GM21423 (cell line): ENCODE data around the gene GLG1.
"Not testable (repeated sequence)": the region's sequence is repeated elsewhere in the genome, so short reads cannot be mapped to it uniquely, and the experiment has no call there.

Experiments
- ATAC-seq: cut with Tn5 transposase; IDR thresholded peaks from one replicate; pipeline ENCODE4 v1.9.1; 2021; ENCODE audit warnings: mild to moderate bottlenecking, moderate library complexity; ENCODE audit not compliant: unreplicated experiment

GLG1 gene

DNA sequence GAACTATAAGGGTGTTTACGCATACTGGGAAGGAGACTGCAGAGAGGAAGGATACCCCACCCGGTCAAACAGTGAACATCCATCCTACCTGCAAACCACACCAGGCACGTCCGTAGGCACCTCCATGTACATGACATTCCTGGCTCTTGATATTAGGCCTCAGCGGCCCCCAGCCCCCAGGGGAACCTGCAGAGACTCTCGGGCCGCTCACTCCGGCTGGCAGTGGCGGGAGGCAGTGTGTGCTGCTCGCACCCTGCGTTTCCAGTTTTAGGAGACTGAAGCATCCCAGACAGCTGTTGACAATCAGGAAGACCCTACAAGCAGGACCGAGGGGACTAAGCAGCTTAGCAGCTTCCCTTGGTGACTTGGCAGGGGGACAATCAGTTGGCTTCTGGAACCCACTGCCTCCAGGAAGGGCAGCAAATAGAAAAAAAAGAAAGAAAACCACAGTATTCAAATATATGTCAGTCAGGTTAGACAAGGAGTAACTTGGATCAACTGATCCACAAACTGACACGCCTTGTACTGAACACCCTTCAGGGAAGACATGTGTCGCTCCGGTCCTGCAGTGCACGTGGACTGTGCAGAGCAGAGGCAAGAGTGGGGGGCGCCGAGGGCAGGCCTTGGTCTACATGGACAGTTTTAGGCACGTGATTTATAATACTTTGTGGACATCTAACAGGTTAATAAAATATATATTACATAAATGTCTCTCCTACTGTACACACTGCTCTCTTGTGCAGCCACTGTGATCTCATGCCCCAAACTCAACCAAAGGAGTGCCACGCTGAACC, 155.8 kb downstream of the GLG1 start:
- no peak for ATAC-seq

DNA sequence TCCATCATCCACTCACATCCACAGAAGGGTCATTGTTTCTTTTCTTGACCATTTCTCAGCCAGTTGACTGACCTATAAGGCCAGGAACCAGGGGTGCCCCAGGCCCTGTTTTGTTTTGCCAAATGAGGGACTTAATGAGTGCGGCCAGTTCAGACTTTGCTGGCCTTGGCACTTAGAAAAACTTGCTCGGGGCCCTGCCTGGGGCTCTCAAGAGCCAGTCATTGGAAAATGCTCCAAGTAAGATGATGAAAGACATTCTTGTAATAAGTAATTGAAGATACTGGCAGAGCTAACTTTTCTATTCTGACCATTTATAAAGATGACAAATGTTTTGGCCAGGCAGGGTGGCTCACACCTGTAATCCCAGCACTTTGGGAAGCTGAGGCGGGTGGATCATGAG, 156.7 kb downstream of the GLG1 start:
- no peak for ATAC-seq

DNA sequence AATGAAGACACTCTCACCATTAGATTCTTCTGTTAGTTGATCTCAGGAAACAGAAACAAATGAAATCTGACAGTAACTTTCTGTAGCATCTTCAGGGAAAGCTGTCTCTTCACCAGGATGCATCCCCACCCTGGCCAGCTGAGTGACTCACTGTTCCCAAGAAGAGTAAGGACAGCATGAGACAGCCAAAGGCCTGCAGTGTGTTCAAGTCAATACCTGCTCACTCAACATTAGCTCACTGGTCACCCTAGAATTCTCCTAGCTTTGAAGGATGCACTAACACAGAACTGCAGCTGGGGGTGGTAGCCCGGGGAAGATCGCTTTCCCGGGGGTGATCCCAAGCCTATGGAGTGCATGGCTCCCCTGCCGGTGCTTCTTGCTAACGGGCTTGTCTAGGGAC, 157.4 kb downstream of the GLG1 start:
- ATAC-seq = no peak

DNA sequence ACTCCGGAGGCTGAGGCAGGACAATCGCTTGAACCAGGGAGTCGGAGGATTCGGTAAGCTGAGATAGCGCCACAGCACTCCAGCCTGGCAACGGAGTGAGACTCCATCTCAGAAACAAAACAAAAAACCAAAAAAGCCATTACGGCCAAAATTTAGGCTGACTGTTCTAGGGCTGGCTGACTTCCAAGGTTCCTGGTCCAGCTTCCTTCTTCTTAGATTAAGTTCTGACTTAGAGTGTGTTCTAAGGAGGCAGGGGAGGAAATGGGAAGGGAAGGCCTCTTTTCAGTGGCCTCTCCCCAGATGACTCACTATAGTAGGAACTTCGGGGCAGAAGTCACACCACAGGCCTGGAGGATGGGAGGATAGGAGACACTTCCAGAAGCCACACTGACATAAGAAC, 157.9 kb downstream of the GLG1 start:
- ATAC-seq = no peak

DNA sequence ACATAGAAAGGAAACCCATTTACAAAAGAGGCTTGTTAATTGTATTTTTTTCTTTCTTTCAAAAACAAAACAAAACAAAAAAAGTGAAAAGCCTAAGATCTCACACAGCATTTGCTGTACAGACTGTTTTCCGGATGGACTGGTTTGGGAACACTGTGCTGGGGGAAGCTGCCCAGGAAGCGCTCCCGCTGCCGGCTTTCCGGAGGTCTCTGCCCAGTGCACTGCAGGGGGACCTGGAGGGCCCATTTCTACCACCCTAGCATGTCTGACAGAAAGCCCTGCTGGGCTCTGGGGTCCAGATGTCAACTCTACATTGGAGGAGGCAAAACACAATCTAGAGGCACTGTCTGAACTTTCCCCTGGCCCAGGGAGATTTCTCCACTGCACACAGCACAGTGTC, 159.3 kb downstream of the GLG1 start:
- no peak for ATAC-seq

DNA sequence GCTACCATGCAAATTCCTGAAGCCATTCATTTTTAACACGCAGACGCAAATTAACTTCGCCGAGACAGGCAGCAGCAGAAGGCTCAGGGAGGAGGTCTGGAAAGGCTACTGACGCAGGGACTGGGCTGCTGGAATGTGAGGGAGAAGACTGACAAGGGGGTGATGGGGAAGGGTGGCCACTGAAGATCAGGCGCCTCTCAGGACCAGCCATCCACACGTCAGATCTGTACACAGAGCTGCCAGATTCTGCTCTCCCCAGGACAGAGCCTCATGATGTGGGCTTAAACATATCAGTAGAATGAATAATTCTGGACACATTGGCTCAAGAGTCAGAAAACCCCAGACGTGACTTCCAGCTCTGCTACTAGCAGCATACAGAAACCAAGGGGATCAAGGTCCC, 160.0 kb downstream of the GLG1 start:
- no peak for ATAC-seq

DNA sequence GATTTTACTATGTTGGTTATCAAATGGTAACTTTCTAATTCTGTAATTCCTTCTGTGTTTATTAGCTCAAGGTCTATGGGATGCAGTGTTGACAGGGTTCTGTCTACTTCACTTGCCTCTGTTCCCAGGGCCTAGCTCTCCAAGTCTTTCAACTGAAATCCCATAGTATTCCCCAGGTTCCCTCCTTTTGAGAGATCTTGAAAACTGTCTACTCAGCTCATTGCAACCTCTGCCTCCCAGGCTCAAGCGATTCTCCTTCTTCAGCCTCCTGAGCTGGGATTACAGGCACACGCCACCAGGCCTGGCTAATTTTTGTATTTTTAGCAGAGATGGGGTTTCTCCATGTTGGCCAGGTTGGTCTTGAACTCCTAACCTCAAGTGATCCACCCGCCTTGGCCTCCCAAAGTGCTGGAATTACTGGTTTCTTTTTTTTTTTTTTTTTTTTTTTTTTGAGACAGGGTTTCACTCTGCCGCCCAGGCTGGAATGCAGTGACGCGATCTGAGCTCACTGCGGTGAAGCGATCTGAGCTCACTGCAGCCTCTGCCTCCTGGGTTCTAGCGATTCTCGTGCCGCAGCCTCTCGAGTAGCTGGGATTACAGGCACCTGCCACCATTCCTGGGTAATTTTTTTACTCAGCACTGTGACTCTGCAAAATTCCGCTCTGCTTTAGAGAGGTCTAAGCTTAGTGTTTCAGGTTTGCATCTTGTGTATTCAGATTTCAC, 163.1 kb downstream of the GLG1 start:
- ATAC-seq = not testable (repeated sequence)

DNA sequence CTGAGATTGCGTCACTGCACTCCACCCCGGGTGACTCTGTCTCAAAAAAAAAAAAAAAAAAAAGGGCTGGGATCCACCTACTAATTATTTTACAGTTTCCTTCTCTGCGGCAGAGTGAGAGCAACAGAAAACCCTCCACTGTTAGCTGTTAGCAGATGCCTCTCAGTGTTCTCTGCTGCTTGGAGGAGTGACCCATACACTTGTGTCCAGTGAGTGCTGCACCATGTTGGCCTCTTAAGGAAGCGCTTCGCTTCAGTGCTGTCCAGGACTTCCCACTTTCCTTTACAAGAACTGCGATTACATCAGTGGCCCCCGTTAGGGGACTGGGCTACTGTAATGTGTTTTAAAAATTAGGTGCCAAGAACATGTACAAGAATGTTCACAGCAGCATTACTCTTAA, 167.2 kb downstream of the GLG1 start:
- no peak for ATAC-seq

DNA sequence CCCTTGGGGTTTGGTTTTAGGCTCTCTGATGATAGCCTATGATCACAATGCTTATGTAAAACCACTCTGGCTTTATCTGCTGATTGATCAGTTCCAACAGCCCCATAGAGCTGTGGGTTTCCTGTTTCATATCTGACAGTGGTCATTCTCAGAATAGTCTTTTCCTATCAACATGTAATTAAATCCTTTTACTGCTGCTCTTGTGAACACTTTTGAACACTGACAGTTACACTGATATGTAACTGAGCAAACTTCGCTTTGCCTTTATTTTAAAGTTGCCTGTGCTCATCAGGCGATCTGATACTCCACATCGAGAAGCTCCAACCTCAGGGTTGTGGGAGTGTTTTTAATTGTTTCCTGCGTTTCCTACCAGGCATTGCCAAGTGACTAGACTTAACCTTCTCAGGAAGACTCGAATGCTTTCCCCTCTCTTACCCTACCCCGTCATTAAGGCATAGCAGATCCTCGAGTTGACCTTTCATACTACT, 168.4 kb downstream of the GLG1 start:
- peak; percentile 55 for ATAC-seq

DNA sequence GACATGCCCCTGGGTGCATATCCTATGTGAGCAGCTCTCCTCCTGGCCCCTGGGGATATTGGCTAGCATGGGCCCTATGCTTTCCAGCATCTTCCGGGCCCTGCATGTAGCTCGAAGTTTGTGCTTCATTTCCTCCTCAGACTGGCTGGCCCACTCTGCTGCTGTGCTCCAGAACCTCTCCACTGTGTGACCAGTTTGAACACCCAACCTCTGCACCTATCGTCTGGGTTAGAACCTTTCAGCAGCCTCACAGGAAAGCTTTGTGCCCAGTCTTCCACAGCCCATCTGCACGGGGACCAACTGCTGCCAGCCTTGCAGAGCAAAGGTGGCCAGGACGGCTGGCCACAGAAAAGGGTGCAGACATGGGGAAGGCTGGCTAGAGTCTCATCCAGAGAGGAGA, 175.4 kb downstream of the GLG1 start:
- ATAC-seq = no peak

DNA sequence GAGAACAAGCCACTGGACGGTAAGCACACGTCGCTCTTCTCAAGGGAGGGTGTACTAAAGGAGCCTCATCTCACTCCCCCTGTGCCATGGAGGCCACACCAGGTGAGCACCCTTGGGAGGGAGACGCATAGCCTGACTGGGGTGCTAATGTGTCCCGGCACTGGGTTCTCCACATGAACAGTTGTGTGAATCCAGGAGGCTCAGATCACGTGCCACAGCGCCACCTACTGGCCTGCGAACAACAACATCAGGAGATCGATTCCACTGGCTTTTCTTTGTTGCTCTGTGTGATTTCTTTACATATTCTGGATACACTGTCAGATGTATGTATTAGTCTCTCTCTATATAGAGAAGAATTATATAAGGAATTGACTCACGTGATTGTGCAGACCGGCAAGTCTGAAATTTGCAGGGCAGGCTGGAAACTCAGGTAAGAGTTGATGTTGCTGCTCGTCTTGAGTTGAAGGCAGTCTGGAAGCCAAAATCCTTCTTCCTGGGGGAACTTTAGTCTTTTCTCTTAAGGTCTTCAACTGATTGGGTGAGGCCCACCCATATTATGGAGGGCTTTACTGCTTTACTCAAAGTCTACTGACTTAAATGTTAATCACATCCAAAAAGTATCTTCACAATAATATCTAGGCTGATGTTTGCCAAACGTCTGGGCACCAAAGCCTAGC, 176.7 kb downstream of the GLG1 start:
- ATAC-seq = not testable (repeated sequence)

DNA sequence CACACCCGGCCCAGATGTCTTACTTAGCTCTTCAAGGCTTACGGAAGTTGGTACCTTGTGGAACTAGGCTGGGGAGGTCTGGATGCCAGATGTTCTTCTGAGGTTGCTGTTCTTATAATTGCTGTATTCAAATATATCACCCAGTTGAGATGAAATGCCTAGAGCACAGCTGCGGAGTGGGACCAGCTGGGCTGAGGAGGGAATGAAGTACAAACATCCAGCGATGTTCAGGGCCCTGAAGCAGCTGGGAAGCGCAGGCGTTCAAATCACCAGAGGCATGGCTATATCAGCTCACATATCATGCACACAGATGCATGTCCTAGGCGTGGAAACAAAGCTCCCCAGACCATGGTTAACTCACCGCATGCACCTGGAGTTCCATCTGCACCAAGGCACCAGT, 178.4 kb downstream of the GLG1 start:
- ATAC-seq = not testable (repeated sequence)

DNA sequence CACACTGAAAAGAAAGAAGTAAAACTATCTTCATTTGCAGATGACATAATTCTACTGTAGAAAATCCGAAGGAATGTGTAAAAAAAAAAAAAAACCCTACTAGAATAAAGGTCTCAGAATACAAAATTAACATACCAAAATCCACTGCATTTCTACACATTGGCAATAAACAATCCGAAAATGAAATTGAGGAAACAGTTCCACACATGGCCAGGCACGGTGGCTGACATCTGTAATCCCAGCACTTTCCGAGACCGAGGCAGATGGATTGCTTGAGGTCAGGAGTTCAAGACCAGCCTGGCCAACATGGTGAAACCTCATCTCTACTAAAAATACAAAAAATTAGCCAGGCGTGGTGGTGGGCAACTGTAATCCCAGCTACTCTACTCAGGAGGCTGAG, 181.2 kb downstream of the GLG1 start:
- not testable (repeated sequence) for ATAC-seq

DNA sequence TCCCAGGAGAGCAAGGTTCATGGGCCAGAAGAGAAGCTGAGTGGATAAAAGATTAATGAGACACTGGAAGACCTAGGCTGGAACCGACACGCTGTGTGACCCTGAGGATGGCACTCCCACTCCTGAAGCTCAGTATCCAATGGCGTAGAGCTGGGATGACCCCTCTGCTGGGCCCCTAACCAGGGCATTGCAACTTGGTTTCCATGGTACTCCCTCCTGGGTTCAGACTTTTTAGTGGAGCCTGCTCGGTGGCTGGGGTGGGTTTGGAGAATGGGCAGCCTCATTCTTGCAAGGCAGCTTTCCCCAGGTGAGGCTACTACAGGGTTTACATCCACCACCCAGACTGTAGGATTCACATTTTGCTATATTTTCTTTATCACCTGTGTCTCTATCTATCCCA, 183.2 kb downstream of the GLG1 start:
- not testable (repeated sequence) for ATAC-seq

DNA sequence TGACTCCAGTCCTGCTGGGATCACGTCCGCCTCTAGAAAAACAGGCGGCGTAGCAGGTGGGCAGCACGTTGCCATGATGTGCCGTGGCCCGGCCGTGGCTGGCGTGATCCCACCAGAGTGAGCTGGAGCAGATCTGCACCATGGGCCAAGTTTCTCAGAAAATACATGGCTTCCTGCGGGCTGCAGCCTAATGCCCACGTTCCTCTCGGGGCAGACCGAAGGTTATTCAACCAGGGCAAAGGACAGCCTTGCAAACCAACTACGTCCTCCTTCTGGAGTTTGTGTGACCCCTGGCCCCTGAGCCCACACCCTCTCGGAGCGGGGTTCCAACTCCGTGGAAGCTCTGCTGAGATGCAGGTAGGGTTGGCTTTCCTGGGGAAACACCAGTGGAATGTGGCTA, 184.8 kb downstream of the GLG1 start:
- not testable (repeated sequence) for ATAC-seq

DNA sequence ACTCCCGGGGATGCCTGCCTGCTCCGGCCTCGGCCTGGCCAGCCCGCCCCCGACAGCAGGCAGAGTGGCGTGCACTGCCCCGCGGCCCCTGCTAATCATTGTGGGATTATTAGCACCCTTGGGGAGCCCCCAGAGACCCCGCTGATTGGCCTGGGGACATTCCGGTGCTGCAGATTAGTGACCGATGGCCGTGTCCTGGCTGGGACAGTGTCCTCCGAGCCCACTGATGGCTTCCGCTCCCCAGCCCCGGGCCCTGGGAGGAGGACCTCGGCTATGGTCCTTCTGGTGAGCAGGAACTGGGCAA, 185.5 kb downstream of the GLG1 start:
- not testable (repeated sequence) for ATAC-seq

DNA sequence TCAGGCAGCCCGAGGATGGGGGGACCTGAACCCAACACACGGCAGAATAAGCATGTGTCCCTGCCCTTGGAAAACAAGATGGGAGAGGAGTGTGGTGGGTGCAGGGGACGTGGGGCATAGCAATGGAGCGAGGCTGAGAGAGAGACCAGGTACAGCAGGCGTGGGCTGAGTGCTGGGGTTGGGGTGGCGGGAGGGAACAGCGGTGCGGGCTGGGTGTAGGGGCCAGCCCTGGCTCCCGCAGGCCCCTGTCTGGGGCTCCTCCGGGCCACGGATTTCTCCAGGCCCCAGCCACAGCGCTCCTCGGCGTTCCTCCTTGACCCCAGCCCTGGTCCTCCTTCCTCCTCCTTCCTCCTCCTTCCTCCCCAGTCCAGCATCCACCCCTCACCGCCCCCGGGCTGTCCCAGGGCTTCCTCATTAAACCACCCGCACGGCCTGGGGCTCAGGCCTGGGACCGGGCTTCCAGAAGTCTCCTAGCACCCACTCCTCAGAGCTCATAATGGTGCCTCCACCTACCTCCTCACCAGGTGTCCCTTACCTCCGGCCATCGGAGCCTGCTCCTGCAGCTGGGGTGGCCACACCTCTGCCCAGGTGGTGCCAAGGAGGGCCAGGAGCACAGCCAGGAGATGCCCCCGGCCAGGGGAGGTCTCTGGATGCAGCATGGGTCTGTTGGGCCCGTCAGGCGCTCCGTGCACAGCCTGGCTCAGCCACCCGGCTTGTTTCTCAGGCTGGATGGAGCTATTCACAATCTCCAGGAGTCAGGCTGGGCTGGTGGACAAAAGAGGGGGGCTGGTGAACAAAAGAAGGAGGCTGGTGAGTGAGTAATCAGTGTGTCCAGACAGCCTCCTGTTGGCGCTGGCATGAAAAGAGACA, 186.1 kb downstream of the GLG1 start, which contains the start of gene CLEC18B:
Gene CLEC18B (minus strand): TSS at position 867 of the 870 bp plus-strand sequence. CDS start 208 bp downstream, at position 659.
- not testable (repeated sequence) for ATAC-seq

DNA sequence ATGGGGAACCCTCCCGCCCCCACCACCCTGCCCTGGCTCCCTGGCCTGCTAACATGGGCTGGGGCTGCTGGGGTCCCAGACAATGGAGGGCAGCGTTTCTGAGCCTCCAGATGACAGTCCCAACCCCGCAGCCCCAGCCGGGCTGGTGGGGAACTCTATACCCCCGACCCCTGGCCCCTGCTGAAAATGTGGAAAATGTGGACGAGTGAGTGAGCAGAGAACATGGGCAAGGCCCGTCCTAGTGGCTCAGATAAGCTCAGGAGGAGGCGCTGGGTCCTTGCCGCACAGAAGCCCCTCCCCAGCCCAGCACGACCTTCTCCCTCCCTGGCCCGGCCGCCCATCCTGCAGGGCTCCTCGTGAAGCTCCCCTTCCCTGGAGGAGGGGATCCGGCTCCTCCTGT, 187.1 kb downstream of the GLG1 start:
- not testable (repeated sequence) for ATAC-seq

DNA sequence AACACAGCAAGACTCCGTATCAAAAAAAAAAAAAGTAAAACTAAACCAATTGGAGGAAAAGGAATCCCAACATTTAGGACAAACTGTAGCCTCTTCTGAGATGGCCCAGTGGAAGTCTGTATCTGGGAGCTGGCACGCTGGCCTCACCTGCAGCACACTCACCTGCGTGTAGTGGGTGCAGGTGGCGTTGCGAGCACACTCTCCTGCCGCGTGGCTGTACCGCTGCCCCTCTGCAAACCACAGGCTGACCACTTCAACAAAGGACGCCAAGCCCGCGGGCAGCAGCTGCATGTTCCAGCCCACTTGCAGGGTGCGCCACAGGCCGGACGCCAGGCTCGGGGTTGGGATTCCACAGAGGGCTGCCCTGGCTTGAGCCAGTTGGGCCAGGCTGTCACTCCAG, 189.0 kb downstream of the GLG1 start:
- ATAC-seq = not testable (repeated sequence)

DNA sequence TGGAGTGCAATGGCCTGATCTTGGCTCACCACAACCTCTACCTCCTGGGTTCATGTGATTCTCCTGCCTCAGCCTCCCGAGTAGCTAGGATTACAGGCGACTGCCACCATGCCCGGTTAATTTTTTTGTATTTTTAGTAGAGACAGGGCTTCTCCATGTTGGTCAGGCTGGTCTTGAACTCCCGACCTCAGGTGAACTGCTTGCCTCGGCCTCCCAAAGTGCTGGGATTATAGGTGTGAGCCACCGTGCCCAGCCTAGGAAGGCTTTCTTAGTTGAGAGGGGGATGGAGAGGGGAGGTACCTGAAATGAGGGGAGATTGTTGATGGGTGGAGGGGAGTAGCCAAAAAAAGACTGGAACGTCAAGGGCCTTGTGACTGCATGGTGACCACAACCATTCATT, 193.0 kb downstream of the GLG1 start:
- ATAC-seq = not testable (repeated sequence)

DNA sequence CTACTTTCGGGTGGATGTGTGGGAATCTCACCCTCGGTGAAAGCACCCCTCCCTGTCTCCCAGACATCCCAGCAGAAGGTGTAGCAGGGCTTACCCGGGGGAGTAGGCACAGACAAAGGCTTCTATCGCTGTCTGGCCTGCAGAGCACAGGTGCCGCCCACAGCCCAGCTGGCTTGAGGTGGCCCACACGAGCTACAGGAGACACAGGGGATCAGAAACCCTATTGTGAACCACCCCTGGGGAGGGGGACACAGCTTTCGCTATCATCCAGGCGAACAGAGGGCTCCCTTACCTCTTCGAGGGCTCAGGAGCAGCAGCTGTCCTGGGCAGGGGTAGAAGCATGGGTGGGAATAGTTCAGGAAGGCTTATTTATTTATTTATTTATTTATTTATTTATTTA, 193.4 kb downstream of the GLG1 start:
- ATAC-seq = not testable (repeated sequence)
